H1 (cell line): Measurements from ENCODE around the gene CENPB. TPM values are rescaled to one million over a fixed set of nuclear protein-coding genes. Genes with fewer than 3 reads are reported as not detected.

Source experiments
- CTCF ChIA-PET: fragments of 300-600 bp; sonication (Branson Sonifier 250); formaldehyde crosslinking; loops from one replicate; lab custom pipeline; 2021; ENCODE audit not compliant: partially characterized antibody; lab: Charles Lee
- POLR2A ChIA-PET: fragments of 300-600 bp; sonication (Branson Sonifier 250); formaldehyde crosslinking; loops from one replicate; lab custom pipeline; 2021; ENCODE audit warnings: inconsistent platforms; ENCODE audit not compliant: partially characterized antibody; lab: Charles Lee
- DNase-seq, 2 experiments: peaks; one replicate each; pipeline versions ENCODE4 v3.0.0 to v3.0.0-alpha.2; 2010 to 2022; ENCODE audit warnings: low spot score in 2 of 2, low read depth in 1 of 2, mixed read lengths in 1 of 2
- FAIRE-seq: peaks from 2 replicates; lab custom pipeline; 2011; peaks lifted over from hg19 to GRCh38; lab: Jason Lieb, UNC
- H2AFZ ChIP-seq: 2 replicates; pipeline ENCODE4 v1.8.1; 2012; ENCODE audit warnings: low read length, inconsistent platforms
- H2AK5ac ChIP-seq: 2 replicates; pipeline ENCODE4 v1.6.1; 2013; ENCODE audit warnings: low read depth, low read length
- H2BK120ac ChIP-seq: replicated peaks from 2 replicates; pipeline ENCODE3; 2013; ENCODE audit warnings: low read depth, low read length, inconsistent platforms
- H2BK12ac ChIP-seq: 2 replicates; pipeline ENCODE4 v1.6.1; 2013; ENCODE audit warnings: low read depth, low read length
- H2BK15ac ChIP-seq: 2 replicates; pipeline ENCODE4 v1.6.1; 2013; ENCODE audit warnings: low read length
- H2BK20ac ChIP-seq: 2 replicates; pipeline ENCODE4 v1.6.1; 2013; ENCODE audit warnings: low read length
- H2BK5ac ChIP-seq: 2 replicates; pipeline ENCODE4 v1.6.1; 2013; ENCODE audit warnings: low read depth, low read length
- H3K14ac ChIP-seq: 2 replicates; pipeline ENCODE4 v1.6.1; 2013; ENCODE audit warnings: inconsistent platforms; ENCODE audit not compliant: insufficient read length
- H3K18ac ChIP-seq: 2 replicates; pipeline ENCODE4 v1.6.1; 2013; ENCODE audit warnings: low read length; ENCODE audit errors: extremely low read depth
- H3K23ac ChIP-seq: 2 replicates; pipeline ENCODE4 v1.6.1; 2013; ENCODE audit warnings: inconsistent platforms; ENCODE audit not compliant: insufficient read length
- H3K23me2 ChIP-seq: 2 replicates; pipeline ENCODE4 v1.6.1; 2013; ENCODE audit warnings: low read depth, low read length
- H3K27ac ChIP-seq: 2 replicates; pipeline ENCODE4 v1.6.1; 2011; ENCODE audit warnings: low read depth, low read length, inconsistent platforms
- H3K27me3 ChIP-seq, 4 experiments: replicated peaks in 1 of 4; 1 replicate in 1 of 4; 2 replicates in 3 of 4; pipeline versions ENCODE4 v1.6.1 to v1.8.1; 2011 to 2013; ENCODE audit warnings: low read length in 3 of 4, mild to moderate bottlenecking in 3 of 4, inconsistent platforms in 2 of 4, mixed read lengths in 2 of 4, moderate library complexity in 1 of 4; ENCODE audit not compliant: control insufficient read depth in 3 of 4, insufficient read depth in 3 of 4; ENCODE audit errors: extremely low read depth in 1 of 4
- H3K36me3 ChIP-seq, 4 experiments: 2 replicates each; pipeline versions ENCODE4 v1.6.1 to v1.8.1; 2011 to 2013; ENCODE audit warnings: mild to moderate bottlenecking in 4 of 4, low read length in 3 of 4, moderate library complexity in 2 of 4, control low read depth in 1 of 4, inconsistent platforms in 1 of 4; ENCODE audit not compliant: insufficient read depth in 4 of 4, control insufficient read depth in 2 of 4
- H3K4ac ChIP-seq: replicated peaks from 2 replicates; pipeline ENCODE3; 2013; ENCODE audit warnings: low read length, low read depth, mixed read lengths, inconsistent platforms; ENCODE audit not compliant: insufficient read length
- H3K4me1 ChIP-seq, 4 experiments: replicated peaks in 1 of 4; 1 replicate in 1 of 4; 2 replicates in 3 of 4; pipeline versions ENCODE4 v1.6.1 to v1.8.1; 2011 to 2013; ENCODE audit warnings: low read length in 3 of 4, inconsistent platforms in 2 of 4, mixed read lengths in 1 of 4; ENCODE audit not compliant: insufficient read depth in 4 of 4, control insufficient read depth in 3 of 4
- H3K4me2 ChIP-seq, 2 experiments: 2 replicates each; pipeline versions ENCODE4 v1.6.1 to v1.8.1; 2011 to 2013; ENCODE audit warnings: low read depth in 2 of 2, low read length in 2 of 2, control low read depth in 1 of 2, inconsistent platforms in 1 of 2, mild to moderate bottlenecking in 1 of 2; ENCODE audit not compliant: insufficient read depth in 1 of 2
- H3K4me3 ChIP-seq, 4 experiments: fragments of 200-600, 300-600 bp in 1 of 4; sonication (generic), shearing (Covaris generic), sonication (Bioruptor Twin) in 1 of 4; 2 replicates each; pipeline versions ENCODE4 v1.5.1 to v1.8.1; 2011 to 2016; ENCODE audit warnings: low read length in 4 of 4, low read depth in 3 of 4, control low read depth in 2 of 4, inconsistent platforms in 2 of 4, mild to moderate bottlenecking in 2 of 4, mixed read lengths in 1 of 4, moderate library complexity in 1 of 4; ENCODE audit not compliant: insufficient read depth in 2 of 4; ENCODE audit errors: extremely low read depth in 1 of 4
- H3K56ac ChIP-seq: replicated peaks from 2 replicates; pipeline ENCODE3; 2013; ENCODE audit warnings: low read depth, mild to moderate bottlenecking, mixed read lengths, low read length, inconsistent platforms; ENCODE audit not compliant: insufficient read length
- H3K79me1 ChIP-seq: 2 replicates; pipeline ENCODE4 v1.6.1; 2013; ENCODE audit warnings: low read depth, low read length, control low read depth
- H3K79me2 ChIP-seq, 2 experiments: 2 replicates each; pipeline versions ENCODE4 v1.6.1 to v1.8.1; 2012 to 2013; ENCODE audit warnings: low read length in 2 of 2, mild to moderate bottlenecking in 2 of 2, inconsistent platforms in 1 of 2; ENCODE audit not compliant: insufficient read depth in 2 of 2, control insufficient read depth in 1 of 2
- H3K9ac ChIP-seq, 4 experiments: replicated peaks in 1 of 4; 1 replicate in 1 of 4; 2 replicates in 3 of 4; pipeline versions ENCODE4 v1.6.1 to v1.8.1; 2011 to 2013; ENCODE audit warnings: low read depth in 3 of 4, low read length in 3 of 4, control low read depth in 2 of 4, mild to moderate bottlenecking in 2 of 4, moderate library complexity in 2 of 4, inconsistent platforms in 1 of 4; ENCODE audit errors: extremely low read depth in 1 of 4
- H3K9me3 ChIP-seq, 2 experiments: 2 replicates each; pipeline versions ENCODE4 v1.6.1 to v1.8.1; 2012 to 2013; ENCODE audit warnings: mild to moderate bottlenecking in 2 of 2, moderate library complexity in 2 of 2, control low read depth in 1 of 2, inconsistent platforms in 1 of 2, low read depth in 1 of 2, low read length in 1 of 2, mixed read lengths in 1 of 2; ENCODE audit not compliant: insufficient read depth in 2 of 2
- H4K20me1 ChIP-seq, 2 experiments: replicated peaks in 1 of 2; 2 replicates each; pipeline versions ENCODE3 to v1.8.1; 2011 to 2013; ENCODE audit warnings: inconsistent platforms in 2 of 2, low read length in 2 of 2, mild to moderate bottlenecking in 1 of 2; ENCODE audit not compliant: insufficient read depth in 2 of 2, control insufficient read depth in 1 of 2
- H4K5ac ChIP-seq: 2 replicates; pipeline ENCODE4 v1.6.1; 2013; ENCODE audit warnings: low read length, low read depth, mixed read lengths, inconsistent platforms; ENCODE audit not compliant: insufficient read length
- H4K8ac ChIP-seq: 2 replicates; pipeline ENCODE4 v1.8.0; 2013; ENCODE audit warnings: mild to moderate bottlenecking, moderate library complexity, low read length, inconsistent platforms; ENCODE audit not compliant: insufficient read depth; ENCODE audit errors: extremely low read depth
- H4K91ac ChIP-seq: replicated peaks from 2 replicates; pipeline ENCODE3; 2013; ENCODE audit warnings: low read length, mixed read lengths, inconsistent platforms; ENCODE audit not compliant: insufficient read length
- BACH1 ChIP-seq: IDR thresholded peaks from 2 replicates; pipeline ENCODE4 v1.6.1; 2012; ENCODE audit warnings: low read length, improper control_type of control experiment
- BCL11A ChIP-seq, 2 experiments: IDR thresholded peaks; one replicate each; pipeline ENCODE4 v1.6.1; 2011; ENCODE audit warnings: low read depth in 2 of 2, low read length in 2 of 2, mild to moderate bottlenecking in 2 of 2
- GTF2F1 ChIP-seq: IDR thresholded peaks from 2 replicates; pipeline ENCODE4 v1.6.1; 2012; ENCODE audit warnings: low read depth, low read length, improper control_type of control experiment, borderline replicate concordance
- RFX5 ChIP-seq: IDR thresholded peaks from 2 replicates; pipeline ENCODE4 v1.6.1; 2011; ENCODE audit warnings: low read depth, low read length, improper control_type of control experiment, borderline replicate concordance
- RNF2 ChIP-seq: fragments of 200-900, 300-1000 bp; sonication (generic); IDR thresholded peaks from 2 replicates; pipeline ENCODE4 v1.7.1; 2016; ENCODE audit warnings: borderline replicate concordance, low read depth, mild to moderate bottlenecking, antibody characterized with exemption, low read length; ENCODE audit not compliant: poor library complexity, severe bottlenecking; ENCODE audit errors: missing control alignments
- SIN3A ChIP-seq, 2 experiments: IDR thresholded peaks in 1 of 2; conservative IDR thresholded peaks in 1 of 2; 2 replicates each; pipeline ENCODE4 v1.6.1; 2011 to 2012; ENCODE audit warnings: low read length in 2 of 2, improper control_type of control experiment in 1 of 2, low read depth in 1 of 2, mild to moderate bottlenecking in 1 of 2
- SRF ChIP-seq: IDR thresholded peaks from 2 replicates; pipeline ENCODE4 v1.6.1; 2011; ENCODE audit warnings: mild to moderate bottlenecking, low read depth, low read length, moderate library complexity
- TBP ChIP-seq: IDR thresholded peaks from 2 replicates; pipeline ENCODE4 v1.6.1; 2011; ENCODE audit warnings: low read depth, low read length, improper control_type of control experiment
- TEAD4 ChIP-seq: IDR thresholded peaks from 2 replicates; pipeline ENCODE4 v1.6.1; 2012; ENCODE audit warnings: low read depth, low read length, inconsistent platforms, mixed read lengths
- WGBS, 2 experiments: shearing (Covaris generic) in 1 of 2; methylation state at CpG; one replicate each; pipeline versions ENCODE4 v1.1.6 to v1.1.7; 2013 to 2015; ENCODE audit warnings: low lambda C conversion rate in 2 of 2, mixed read lengths in 2 of 2, inconsistent platforms in 1 of 2, low coverage in 1 of 2, missing lambda C conversion rate in 1 of 2; ENCODE audit not compliant: insufficient replicate concordance in 2 of 2, insufficient coverage in 1 of 2, insufficient read length in 1 of 2; ENCODE audit errors: extremely low coverage in 1 of 2, missing lambda C conversion rate in 1 of 2; 5-methylcytosine and 5-hydroxymethylcytosine counted together
- polyA plus RNA-seq, 7 experiments: library from polyadenylated mRNA; depleted of rRNA in 3 of 7; stranded (reverse) in 5 of 7; unstranded in 2 of 7; fragments of >200 nt in 5 of 7; fragments of 200-250 nt in 2 of 7; gene quantifications; 1 replicate in 5 of 7; 2 replicates in 1 of 7; 4 replicates in 1 of 7; pipeline versions ENCODE4 v1.2.1 to v1.2.3, GENCODE V29; 2011 to 2013; ENCODE audit warnings: missing spikeins in 2 of 7, mixed read lengths in 2 of 7
- total RNA-seq: library from RNA; stranded (reverse); fragmentation: NEBNext Ultra II Directional; extraction: Animal tissue kit (Norgen Biotek cat#: 25700); gene quantifications from 2 replicates; pipeline ENCODE4 v1.2.1, GENCODE V29; 2021

Gene CENPB
- total and polyA plus RNA-seq, 2 of the 8 experiments (the other 6 are each of a cell fraction or from before 2014, with no cell fraction given) = 17.7 to 51.6 TPM

DNA sequence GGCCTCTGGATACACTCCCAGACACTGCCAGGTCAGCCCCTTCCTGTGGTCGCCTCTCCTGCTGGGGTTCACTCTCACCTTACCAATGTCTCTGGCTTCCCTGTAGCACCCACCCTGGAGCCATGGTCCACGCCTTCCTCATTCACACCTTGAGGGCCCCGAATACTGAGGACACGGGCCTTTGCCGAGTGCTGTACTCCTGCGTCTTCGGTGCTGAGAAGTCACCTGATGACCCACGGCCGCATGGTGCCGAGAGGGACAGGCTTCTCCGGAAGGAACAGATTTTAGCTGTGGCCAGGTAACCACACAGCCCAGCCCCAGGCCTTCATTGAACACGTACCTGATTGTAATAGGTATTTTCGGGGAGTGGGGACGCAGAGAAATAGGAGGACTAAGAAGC is 35.5 kb upstream of the CENPB start:
- WGBS, 2 experiments = 91% methylated on average over 14 of the region's 14 CpGs; no CpG with 5 or more reads in 1 of the 2 experiments

More for the DNA sequence above, 35.5 kb upstream of the CENPB start:
- no peak for TF ChIP-seq RFX5
- no peak for TF ChIP-seq GTF2F1
- TF ChIP-seq BACH1 = no peak
- no peak for TF ChIP-seq SRF
- TF ChIP-seq SIN3A (conservative IDR thresholded peaks at IDR 0.05 in 1 of 2, IDR thresholded peaks at IDR 0.05 in 1 of 2; ENCODE audit: low read depth in 1 of 2, low read length in 2 of 2) = no peak
- no peak for TF ChIP-seq BCL11A (IDR thresholded peaks at IDR 0.05; ENCODE audit: low read depth in 2 of 2, low read length in 2 of 2)
- TF ChIP-seq TEAD4 = no peak
- TF ChIP-seq TBP = no peak
- TF ChIP-seq RNF2 = no peak
- TF ChIP-seq, all 59 proteins: peak for 0
- H3K79me2 ChIP-seq = no peaks in the 10 kb centered on the region
- H2BK20ac ChIP-seq = no peak overlapping the region
- H3K4ac ChIP-seq = no peak overlapping the region
- DNase-seq = no peak
- ChIA-PET CTCF (interaction anchor here (1.0 to 10.6 kb wide), 7 partner anchors 8 to 249 kb away, joined by 3 to 128 read pairs (median 7); partner anchors contain the start of genes CENPB and SPEF1), POLR2A (interaction anchor here (1.4 to 4.2 kb wide), 2 partner anchors 21 to 36 kb away, joined by 3 to 20 read pairs; partner anchors contain the start of gene CENPB)
- no peaks in the 10 kb centered on the region for H3K79me1 ChIP-seq
- no peak for FAIRE-seq
- no peak overlapping the region for H4K8ac ChIP-seq
- no peak overlapping the region for H2BK15ac ChIP-seq
- H3K23me2 ChIP-seq = peaks cover 4% of the 10 kb centered on the region; the same call in 1 of the 2 replicates
- no peak overlapping the region for H3K14ac ChIP-seq
- no peak overlapping the region for H3K23ac ChIP-seq
- H2BK12ac ChIP-seq = no peak overlapping the region
- no peak overlapping the region for H2BK120ac ChIP-seq
- no peak overlapping the region for H3K56ac ChIP-seq
- no peaks in the 10 kb centered on the region for H3K9me3 ChIP-seq
- no peaks in the 10 kb centered on the region for H3K36me3 ChIP-seq
- no peak overlapping the region for H3K4me3 ChIP-seq
- H3K27me3 ChIP-seq = no peaks in the 10 kb centered on the region
- H3K4me2 ChIP-seq = no peak overlapping the region
- H4K20me1 ChIP-seq = no peaks in the 10 kb centered on the region
- no peak overlapping the region for H2AK5ac ChIP-seq
- no peak overlapping the region for H3K18ac ChIP-seq
- peaks cover 0 to 7% (median 3%) of the 10 kb centered on the region in 4 experiments; a peak in 4 of 7 replicates for H3K4me1 ChIP-seq
- H2AFZ ChIP-seq = no peak overlapping the region
- no peak overlapping the region for H4K5ac ChIP-seq
- no peak overlapping the region for H4K91ac ChIP-seq
- no peak overlapping the region for H2BK5ac ChIP-seq
- no peak overlapping the region for H3K9ac ChIP-seq
- H3K27ac ChIP-seq = no peak overlapping the region
